ENCODE data around the gene FANCI. TPM values are rescaled to one million over a fixed set of nuclear protein-coding genes. Genes with fewer than 3 reads are reported as not detected.

FANCI gene
- total RNA-seq, 1 donor from 2014 or later, result 11.2 TPM

DNA sequence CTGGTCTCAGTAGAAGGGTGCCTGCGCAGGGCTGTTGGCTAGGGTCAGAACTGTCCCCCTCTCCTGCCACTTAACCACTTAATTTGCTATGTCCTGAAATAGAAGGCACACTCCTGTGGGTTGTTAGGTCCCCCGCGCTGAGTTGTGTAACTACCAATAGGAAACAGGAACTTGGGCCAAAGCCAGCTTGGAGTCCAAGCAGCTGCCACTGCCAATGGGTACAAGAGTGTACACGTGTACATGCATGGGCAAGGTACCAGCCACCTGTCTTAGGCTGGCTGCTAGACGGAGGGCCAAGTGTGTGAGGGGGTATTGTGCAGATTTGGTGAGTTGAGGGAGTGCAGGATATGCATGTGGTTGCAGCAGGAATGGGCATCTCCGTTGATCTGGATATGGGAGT, 120.6 kb downstream of the FANCI start:
- Mint-ChIP-seq H3K27me3 (ENCODE audit: low read depth) (peaks cover 74% of the 10 kb centered on the region), H3K9me3 (ENCODE audit: low read depth) (no peaks in the 10 kb centered on the region), H3K27ac (ENCODE audit: unreplicated experiment) (no peak overlapping the region), H3K36me3 (ENCODE audit: low read depth) (no peaks in the 10 kb centered on the region), H3K4me3 (ENCODE audit: unreplicated experiment) (no peak overlapping the region), H3K4me1 (ENCODE audit: low read depth) (peaks cover 10% of the 10 kb centered on the region)
- TF ChIP-seq, protein P1, sequence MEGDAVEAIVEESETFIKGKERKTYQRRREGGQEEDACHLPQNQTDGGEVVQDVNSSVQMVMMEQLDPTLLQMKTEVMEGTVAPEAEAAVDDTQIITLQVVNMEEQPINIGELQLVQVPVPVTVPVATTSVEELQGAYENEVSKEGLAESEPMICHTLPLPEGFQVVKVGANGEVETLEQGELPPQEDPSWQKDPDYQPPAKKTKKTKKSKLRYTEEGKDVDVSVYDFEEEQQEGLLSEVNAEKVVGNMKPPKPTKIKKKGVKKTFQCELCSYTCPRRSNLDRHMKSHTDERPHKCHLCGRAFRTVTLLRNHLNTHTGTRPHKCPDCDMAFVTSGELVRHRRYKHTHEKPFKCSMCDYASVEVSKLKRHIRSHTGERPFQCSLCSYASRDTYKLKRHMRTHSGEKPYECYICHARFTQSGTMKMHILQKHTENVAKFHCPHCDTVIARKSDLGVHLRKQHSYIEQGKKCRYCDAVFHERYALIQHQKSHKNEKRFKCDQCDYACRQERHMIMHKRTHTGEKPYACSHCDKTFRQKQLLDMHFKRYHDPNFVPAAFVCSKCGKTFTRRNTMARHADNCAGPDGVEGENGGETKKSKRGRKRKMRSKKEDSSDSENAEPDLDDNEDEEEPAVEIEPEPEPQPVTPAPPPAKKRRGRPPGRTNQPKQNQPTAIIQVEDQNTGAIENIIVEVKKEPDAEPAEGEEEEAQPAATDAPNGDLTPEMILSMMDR (IDR thresholded peaks at IDR 0.05), result no peak
- no peak for DNase-seq (ENCODE audit: low spot score)

DNA sequence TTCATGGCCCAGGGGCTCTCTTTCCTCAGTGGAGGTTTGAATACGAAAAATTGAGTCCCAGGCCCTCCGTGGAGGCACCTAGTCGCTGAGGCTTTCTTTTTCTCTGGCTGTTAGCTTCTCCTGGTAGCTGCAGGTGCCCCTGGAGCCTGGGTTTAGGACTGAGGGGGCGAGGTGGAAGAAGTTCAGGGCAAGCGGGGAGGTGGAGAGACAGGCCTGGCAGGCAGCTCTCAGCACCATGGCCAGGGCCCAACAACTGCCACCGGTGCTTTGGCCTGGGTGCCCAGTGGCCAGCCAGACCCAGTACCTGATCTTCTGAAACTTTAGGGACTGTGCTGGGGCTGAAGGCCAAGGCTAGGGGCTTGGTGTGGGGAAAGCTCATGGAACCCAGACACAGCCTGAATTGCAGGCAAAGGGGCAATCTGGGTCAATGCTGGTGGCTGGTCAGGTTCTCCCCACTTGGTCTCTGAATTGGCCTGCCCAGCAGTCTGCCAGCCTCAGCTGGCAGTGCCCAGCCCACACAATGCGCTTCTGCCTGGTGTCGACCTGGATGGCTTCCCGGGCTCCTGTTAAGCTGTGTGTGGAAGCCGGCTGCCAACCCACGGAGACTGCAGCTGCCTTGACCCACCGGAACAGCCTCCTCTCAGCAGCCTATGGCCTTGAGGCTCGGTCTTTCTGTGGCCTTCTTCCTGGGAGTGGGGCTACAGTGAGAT, 121.1 kb downstream of the FANCI start:
- TF ChIP-seq, protein P1 (IDR thresholded peaks at IDR 0.05), result no peak
- Mint-ChIP-seq H3K27ac (ENCODE audit: unreplicated experiment) (no peak overlapping the region), H3K4me1 (ENCODE audit: low read depth) (peaks cover 10% of the 10 kb centered on the region), H3K27me3 (ENCODE audit: low read depth) (peaks cover 74% of the 10 kb centered on the region), H3K4me3 (ENCODE audit: unreplicated experiment) (no peak overlapping the region), H3K36me3 (ENCODE audit: low read depth) (no peaks in the 10 kb centered on the region), H3K9me3 (ENCODE audit: low read depth) (no peaks in the 10 kb centered on the region)
- no peak for DNase-seq (ENCODE audit: low spot score)

DNA sequence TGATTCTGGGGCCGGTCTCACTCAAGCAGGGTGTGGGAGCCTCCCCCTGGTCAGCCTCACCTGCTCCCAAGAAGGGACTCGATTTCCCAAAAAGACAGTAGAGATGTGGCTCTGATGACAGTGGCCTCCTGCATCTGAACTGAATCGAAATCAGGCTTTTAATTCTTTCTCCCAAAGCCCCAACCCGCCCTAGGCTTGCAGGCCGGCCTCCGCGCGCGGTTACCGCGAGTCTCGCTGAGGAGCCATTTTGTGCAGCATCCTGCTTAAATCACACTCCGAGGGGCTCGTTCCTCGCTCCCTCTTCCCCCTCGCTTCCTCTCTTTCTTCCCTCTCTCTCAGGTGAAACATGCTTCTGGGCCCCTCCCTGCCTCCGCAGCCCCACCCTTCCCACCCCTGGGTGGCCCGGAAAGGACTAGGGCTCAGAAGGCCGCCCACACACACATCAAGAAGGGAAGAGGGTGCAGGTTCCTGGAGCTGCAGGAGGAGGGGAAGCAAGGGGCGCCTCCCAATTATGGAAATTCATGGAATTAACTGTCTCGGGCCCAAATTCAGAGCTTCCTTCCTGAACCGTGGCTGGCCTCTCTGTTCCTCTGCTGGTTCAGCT, 121.8 kb downstream of the FANCI start:
- H3K27ac Mint-ChIP-seq (ENCODE audit: unreplicated experiment), result no peak overlapping the region
- H3K27me3 Mint-ChIP-seq (ENCODE audit: low read depth), result peaks cover 74% of the 10 kb centered on the region
- H3K4me3 Mint-ChIP-seq (ENCODE audit: unreplicated experiment), result no peak overlapping the region
- H3K9me3 Mint-ChIP-seq (ENCODE audit: low read depth), result no peaks in the 10 kb centered on the region
- peaks cover 10% of the 10 kb centered on the region for H3K4me1 Mint-ChIP-seq (ENCODE audit: low read depth)
- DNase-seq (ENCODE audit: low spot score), result no peak
- no peaks in the 10 kb centered on the region for H3K36me3 Mint-ChIP-seq (ENCODE audit: low read depth)
- TF ChIP-seq, protein P1 (IDR thresholded peaks at IDR 0.05), result no peak

Small RNA genes within 50 kb of the gene (microRNA-seq; reads per million reads assigned to microRNA genes)
- gene MIR6766 (ENCODE audit: borderline number of aligned reads), result not detected

Other genes with a start within 250 kb of the FANCI start
- gene ABHD2, start 155.5 kb upstream of the FANCI start, total RNA-seq, result 50.0 to 58.5 TPM (median 50.5 TPM) in 3 replicates
- gene RLBP1, start 22.4 kb upstream of the FANCI start, total RNA-seq, result not detected in 3 replicates
- 49.7 to 54.2 TPM (median 52.1 TPM) in 3 replicates for gene POLG, start 90.8 kb downstream of the FANCI start, total RNA-seq